Karpas-422 (cell line): ENCODE measurements around the gene MAN1B1. TPM values are rescaled to one million over a fixed set of nuclear protein-coding genes. Genes with fewer than 3 reads are reported as not detected.
"Not testable (repeated sequence)": the region's sequence is repeated elsewhere in the genome, so short reads cannot be mapped to it uniquely, and the experiment has no call there.

Experiments used
- DNase-seq: peaks from one replicate; pipeline ENCODE4 v3.0.0-alpha.2; 2015
- H2AFZ ChIP-seq: fragments of 200-600 bp; sonication (generic); 2 replicates; pipeline ENCODE4 v1.6.1; 2014; ENCODE audit warnings: antibody characterized with exemption, low read length, mixed read lengths
- H3K27ac ChIP-seq: fragments of 200-600 bp; sonication (generic); 2 replicates; pipeline ENCODE4 v1.5.1; 2014; ENCODE audit warnings: mild to moderate bottlenecking, low read length, moderate library complexity
- H3K27me3 ChIP-seq: fragments of 200-600 bp; sonication (generic); 2 replicates; pipeline ENCODE4 v1.6.1; 2014; ENCODE audit warnings: low read length, mixed read lengths
- H3K36me3 ChIP-seq: fragments of 200-600 bp; sonication (generic); 2 replicates; pipeline ENCODE4 v1.6.1; 2014; ENCODE audit warnings: low read length, mixed read lengths; ENCODE audit not compliant: insufficient read depth
- H3K4me1 ChIP-seq: fragments of 200-600 bp; sonication (generic); 2 replicates; pipeline ENCODE4 v1.6.1; 2014; ENCODE audit warnings: mild to moderate bottlenecking, low read length, mixed read lengths
- H3K4me2 ChIP-seq: fragments of 200-600 bp; sonication (generic); 2 replicates; pipeline ENCODE4 v1.6.1; 2014; ENCODE audit warnings: low read length, low read depth, mild to moderate bottlenecking; ENCODE audit not compliant: poor library complexity, severe bottlenecking
- H3K4me3 ChIP-seq: fragments of 200-600 bp; sonication (generic); 2 replicates; pipeline ENCODE4 v1.5.1; 2014; ENCODE audit warnings: mild to moderate bottlenecking, antibody characterized with exemption, low read length, mixed read lengths
- H3K79me2 ChIP-seq: fragments of 200-600 bp; sonication (generic); 2 replicates; pipeline ENCODE4 v1.6.1; 2014; ENCODE audit warnings: mild to moderate bottlenecking, low read length, mixed read lengths
- H3K9ac ChIP-seq: fragments of 200-600 bp; sonication (generic); 2 replicates; pipeline ENCODE4 v1.6.0; 2014; ENCODE audit warnings: low read length
- H3K9me2 ChIP-seq: fragments of 200-600 bp; sonication (generic), shearing (Covaris generic); replicated peaks from 2 replicates; pipeline ENCODE4 v1.6.0; 2014; ENCODE audit warnings: mild to moderate bottlenecking, low read length, moderate library complexity; ENCODE audit not compliant: insufficient read depth
- H3K9me3 ChIP-seq: fragments of 300-700, 200-600 bp; sonication (generic); 2 replicates; pipeline ENCODE4 v1.6.1; 2014; ENCODE audit warnings: low read length, mixed read lengths
- H4K20me1 ChIP-seq: fragments of 200-600 bp; sonication (generic); 2 replicates; pipeline ENCODE4 v1.6.1; 2014; ENCODE audit warnings: mild to moderate bottlenecking, antibody characterized with exemption, low read length, low read depth; ENCODE audit not compliant: insufficient read depth
- total RNA-seq: library from RNA; depleted of rRNA; stranded (reverse); fragments of >200 nt; shearing (Covaris generic); gene quantifications from 2 replicates; pipeline ENCODE4 v1.2.3, GENCODE V29; 2014; ENCODE audit warnings: low replicate concordance

Gene MAN1B1
- total RNA-seq, 1 experiment from 2014 or later = 28.9 TPM

- no peak for DNase-seq
- H3K36me3 ChIP-seq = no peaks in the 10 kb centered on the region
These were observed 31.1 kb upstream of the MAN1B1 start for GRCh38 chr9:137055385-137056364.

GRCh38 chr9:137056739-137057415 is 29.9 kb upstream of the MAN1B1 start:
- no peak for DNase-seq
- Histone ChIP-seq H3K4me2 (no peak overlapping the region), H3K27me3 (no peaks in the 10 kb centered on the region), H2AFZ (no peak overlapping the region), H3K9me3 (no peaks in the 10 kb centered on the region), H3K79me2 (no peaks in the 10 kb centered on the region), H3K9ac (no peak overlapping the region), H3K4me3 (no peak overlapping the region), H3K4me1 (no peaks in the 10 kb centered on the region), H4K20me1 (no peaks in the 10 kb centered on the region), H3K27ac (no peak overlapping the region), H3K36me3 (no peaks in the 10 kb centered on the region), H3K9me2 (no peaks in the 10 kb centered on the region)

More at GRCh38 chr9:137055385-137056364, 31.1 kb upstream of the MAN1B1 start:
- Histone ChIP-seq H3K27me3 (no peaks in the 10 kb centered on the region), H3K4me1 (no peaks in the 10 kb centered on the region), H3K79me2 (no peaks in the 10 kb centered on the region), H2AFZ (no peak overlapping the region), H3K4me2 (no peak overlapping the region), H3K27ac (no peak overlapping the region), H3K9me2 (no peaks in the 10 kb centered on the region), H3K9me3 (no peaks in the 10 kb centered on the region), H3K4me3 (no peak overlapping the region), H4K20me1 (0 out of 2 replicates have a peak, but pooled peaks cover 3% of the 10 kb centered on the region), H3K9ac (no peak overlapping the region)

GRCh38 chr9:137057545-137057944 is 29.2 kb upstream of the MAN1B1 start:
- no peaks in the 10 kb centered on the region for H3K4me1 ChIP-seq
- H3K9me2 ChIP-seq = no peaks in the 10 kb centered on the region
- no peaks in the 10 kb centered on the region for H3K27me3 ChIP-seq
- H2AFZ ChIP-seq = no peak overlapping the region
- no peak overlapping the region for H3K27ac ChIP-seq
- no peak for DNase-seq
- H3K9me3 ChIP-seq = no peaks in the 10 kb centered on the region
- H3K9ac ChIP-seq = no peak overlapping the region
- H3K4me2 ChIP-seq = no peak overlapping the region
- H4K20me1 ChIP-seq = no peaks in the 10 kb centered on the region
- H3K36me3 ChIP-seq = no peaks in the 10 kb centered on the region
- no peak overlapping the region for H3K4me3 ChIP-seq
- H3K79me2 ChIP-seq = no peaks in the 10 kb centered on the region

- H3K9me2 ChIP-seq = no peaks in the 10 kb centered on the region
These were observed 28.1 kb upstream of the MAN1B1 start for GRCh38 chr9:137058521-137059234.

GRCh38 chr9:137062384-137062783 is 24.4 kb upstream of the MAN1B1 start:
- Histone ChIP-seq H3K9ac (no peak overlapping the region), H3K4me2 (no peak overlapping the region), H3K9me3 (no peaks in the 10 kb centered on the region), H3K27me3 (no peaks in the 10 kb centered on the region), H3K36me3 (peaks cover 7% of the 10 kb centered on the region; the same call in 1 of the 2 replicates), H3K4me1 (no peaks in the 10 kb centered on the region), H3K9me2 (no peaks in the 10 kb centered on the region), H3K27ac (no peak overlapping the region), H2AFZ (no peak overlapping the region), H4K20me1 (peaks cover 18% of the 10 kb centered on the region; the same call in 1 of the 2 replicates), H3K4me3 (no peak overlapping the region), H3K79me2 (no peaks in the 10 kb centered on the region)
- no peak for DNase-seq

More at GRCh38 chr9:137058521-137059234, 28.1 kb upstream of the MAN1B1 start:
- H3K4me3 ChIP-seq = no peak overlapping the region
- no peaks in the 10 kb centered on the region for H3K79me2 ChIP-seq
- no peak for DNase-seq
- H3K27ac ChIP-seq = no peak overlapping the region
- H3K27me3 ChIP-seq = no peaks in the 10 kb centered on the region
- H3K4me2 ChIP-seq = no peak overlapping the region
- H4K20me1 ChIP-seq = peaks cover 3% of the 10 kb centered on the region; the same call in 1 of the 2 replicates
- peaks cover under 1% of the 10 kb centered on the region; the same call in 1 of the 2 replicates for H3K36me3 ChIP-seq
- H3K9ac ChIP-seq = no peak overlapping the region
- H3K4me1 ChIP-seq = no peaks in the 10 kb centered on the region
- H3K9me3 ChIP-seq = no peaks in the 10 kb centered on the region
- no peak overlapping the region for H2AFZ ChIP-seq

GRCh38 chr9:137062798-137063197 is 24.0 kb upstream of the MAN1B1 start:
- not testable (repeated sequence) for DNase-seq, H3K9ac ChIP-seq, H3K36me3 ChIP-seq, H3K4me2 ChIP-seq, H3K27me3 ChIP-seq, H3K4me3 ChIP-seq, H3K27ac ChIP-seq, H3K9me3 ChIP-seq, H2AFZ ChIP-seq, H3K79me2 ChIP-seq, H3K4me1 ChIP-seq, H3K9me2 ChIP-seq
- peaks cover 18% of the 10 kb centered on the region; the same call in 1 of the 2 replicates for H4K20me1 ChIP-seq

- H3K4me3 ChIP-seq = no peak overlapping the region
- H3K27ac ChIP-seq = no peak overlapping the region
- H3K36me3 ChIP-seq = peaks cover 7% of the 10 kb centered on the region; the same call in 1 of the 2 replicates
- H2AFZ ChIP-seq = no peak overlapping the region
- no peak overlapping the region for H3K4me2 ChIP-seq
- no peaks in the 10 kb centered on the region for H3K9me3 ChIP-seq
- no peak for DNase-seq
- peaks cover 18% of the 10 kb centered on the region; the same call in 1 of the 2 replicates for H4K20me1 ChIP-seq
- no peak overlapping the region for H3K9ac ChIP-seq
- H3K9me2 ChIP-seq = no peaks in the 10 kb centered on the region
- peaks cover 2% of the 10 kb centered on the region; the same call in 1 of the 2 replicates for H3K79me2 ChIP-seq
- H3K4me1 ChIP-seq = peaks cover 10% of the 10 kb centered on the region
- H3K27me3 ChIP-seq = no peaks in the 10 kb centered on the region
These were observed 23.3 kb upstream of the MAN1B1 start for GRCh38 chr9:137063311-137064026.
